Body of pancreas (tissue), 4 donors: Measurements from ENCODE around the gene BCL2.

Experiments used
- CTCF ChIP-seq, 7 experiments: fragments of 450-650 bp in 4 of 7; fragments of 200-600 bp in 3 of 7; sonication (generic) in 3 of 7; IDR thresholded peaks; one replicate each; pipeline ENCODE4 v1.5.1; 2016 to 2019; ENCODE audit warnings: antibody characterized with exemption in 7 of 7
- POLR2A ChIP-seq, 3 donors: fragments of 450-650 bp; IDR thresholded peaks; one replicate each; pipeline ENCODE4 v1.6.1; 2016; ENCODE audit warnings: antibody characterized with exemption in 3 of 3, mild to moderate bottlenecking in 2 of 3

GRCh38 chr18:63083020-63083531 is 236.5 kb downstream of the BCL2 start:
- TF ChIP-seq CTCF (IDR thresholded peaks at IDR 0.05) (no peak), POLR2A (IDR thresholded peaks at IDR 0.05) (no peak)
